HEK293 (cell line): ENCODE data around the gene FGFRL1.

Source experiments
- BCL11A ChIP-seq: fragments of 450-650 bp; formaldehyde crosslinking; IDR thresholded peaks from 2 replicates; pipeline ENCODE4 v1.5.1; 2016; ENCODE audit warnings: low read depth, missing biosample characterization, missing genetic modification characterization
- GLIS1 ChIP-seq: fragments of 450-650 bp; formaldehyde crosslinking; IDR thresholded peaks from 2 replicates; pipeline ENCODE4 v1.5.1; 2016; ENCODE audit warnings: missing biosample characterization, missing genetic modification characterization
- INSM2 ChIP-seq: fragments of 450-650 bp; formaldehyde crosslinking; IDR thresholded peaks from 2 replicates; pipeline ENCODE4 v1.5.1; 2016; ENCODE audit warnings: missing biosample characterization, missing genetic modification characterization
- KLF16 ChIP-seq: fragments of 450-650 bp; formaldehyde crosslinking; IDR thresholded peaks from 2 replicates; pipeline ENCODE4 v1.5.1; 2017; ENCODE audit warnings: missing biosample characterization, missing genetic modification characterization
- SP2 ChIP-seq: fragments of 450-650 bp; formaldehyde crosslinking; IDR thresholded peaks from 2 replicates; pipeline ENCODE4 v1.5.1; 2016; ENCODE audit warnings: missing biosample characterization, missing genetic modification characterization
- TRIM28 ChIP-seq: IDR thresholded peaks from 2 replicates; pipeline ENCODE4 v1.6.1; 2011; ENCODE audit warnings: low read length, control low read depth, borderline replicate concordance
- YY1 ChIP-seq: fragments of 450-650 bp; formaldehyde crosslinking; IDR thresholded peaks from 2 replicates; pipeline ENCODE4 v1.5.1; 2018; ENCODE audit warnings: missing biosample characterization, missing genetic modification characterization
- ZBTB21 ChIP-seq: fragments of 450-650 bp; formaldehyde crosslinking; IDR thresholded peaks from 2 replicates; pipeline ENCODE4 v1.5.1; 2017; ENCODE audit warnings: missing biosample characterization, missing genetic modification characterization
- ZBTB44 ChIP-seq: fragments of 450-650 bp; IDR thresholded peaks from 2 replicates; pipeline ENCODE4 v1.5.1; 2018; ENCODE audit warnings: missing biosample characterization, mild to moderate bottlenecking, missing genetic modification characterization
- ZBTB8A ChIP-seq: fragments of 450-650 bp; formaldehyde crosslinking; IDR thresholded peaks from 2 replicates; pipeline ENCODE4 v1.5.1; 2016; ENCODE audit warnings: missing biosample characterization, missing genetic modification characterization
- ZFP37 ChIP-seq: fragments of 450-650 bp; formaldehyde crosslinking; IDR thresholded peaks from 2 replicates; pipeline ENCODE4 v1.5.1; 2016; ENCODE audit warnings: missing biosample characterization, missing genetic modification characterization
- ZFP69B ChIP-seq: fragments of 450-650 bp; formaldehyde crosslinking; IDR thresholded peaks from 2 replicates; pipeline ENCODE4 v1.5.1; 2016; ENCODE audit warnings: missing biosample characterization, missing genetic modification characterization
- ZNF10 ChIP-seq: fragments of 450-650 bp; formaldehyde crosslinking; IDR thresholded peaks from 2 replicates; pipeline ENCODE4 v1.5.1; 2017; ENCODE audit warnings: missing biosample characterization, missing genetic modification characterization
- ZNF112 ChIP-seq: fragments of 450-650 bp; formaldehyde crosslinking; IDR thresholded peaks from 2 replicates; pipeline ENCODE4 v1.5.0; 2017; ENCODE audit warnings: missing biosample characterization, missing genetic modification characterization
- ZNF146 ChIP-seq: fragments of 450-650 bp; formaldehyde crosslinking; IDR thresholded peaks from 2 replicates; pipeline ENCODE4 v1.5.1; 2016; ENCODE audit warnings: missing biosample characterization, missing genetic modification characterization
- ZNF157 ChIP-seq: fragments of 450-650 bp; formaldehyde crosslinking; IDR thresholded peaks from 2 replicates; pipeline ENCODE4 v1.5.1; 2016; ENCODE audit warnings: missing biosample characterization, missing genetic modification characterization
- ZNF266 ChIP-seq: fragments of 450-650 bp; formaldehyde crosslinking; IDR thresholded peaks from 2 replicates; pipeline ENCODE4 v1.5.1; 2016; ENCODE audit warnings: missing biosample characterization, missing genetic modification characterization, low read depth
- ZNF335 ChIP-seq: fragments of 450-650 bp; formaldehyde crosslinking; conservative IDR thresholded peaks from 2 replicates; pipeline ENCODE4 v1.5.1; 2016; ENCODE audit warnings: missing biosample characterization, missing genetic modification characterization
- ZNF366 ChIP-seq: fragments of 450-650 bp; formaldehyde crosslinking; conservative IDR thresholded peaks from 2 replicates; pipeline ENCODE4 v1.5.1; 2016; ENCODE audit warnings: missing biosample characterization, missing genetic modification characterization
- ZNF501 ChIP-seq: fragments of 450-650 bp; formaldehyde crosslinking; IDR thresholded peaks from 2 replicates; pipeline ENCODE4 v1.5.1; 2016; ENCODE audit warnings: missing biosample characterization, missing genetic modification characterization
- ZNF510 ChIP-seq: fragments of 450-650 bp; formaldehyde crosslinking; IDR thresholded peaks from 2 replicates; pipeline ENCODE4 v1.5.1; 2018; ENCODE audit warnings: mild to moderate bottlenecking, missing genetic modification characterization, missing biosample characterization; ENCODE audit not compliant: insufficient replicate concordance
- ZNF514 ChIP-seq: fragments of 450-650 bp; formaldehyde crosslinking; IDR thresholded peaks from 2 replicates; pipeline ENCODE4 v1.5.1; 2016; ENCODE audit warnings: missing biosample characterization, missing genetic modification characterization
- ZNF560 ChIP-seq: fragments of 450-650 bp; formaldehyde crosslinking; IDR thresholded peaks from 2 replicates; pipeline ENCODE4 v1.5.1; 2017; ENCODE audit warnings: missing biosample characterization, missing genetic modification characterization, borderline replicate concordance
- ZNF623 ChIP-seq: fragments of 450-650 bp; formaldehyde crosslinking; IDR thresholded peaks from 2 replicates; pipeline ENCODE4 v1.5.1; 2016; ENCODE audit warnings: missing biosample characterization, missing genetic modification characterization
- ZNF626 ChIP-seq: fragments of 450-650 bp; sonication (Bioruptor Pico); formaldehyde crosslinking; IDR thresholded peaks from 2 replicates; pipeline ENCODE4 v1.5.1; 2018; ENCODE audit warnings: missing biosample characterization, missing genetic modification characterization, inconsistent platforms
- ZSCAN30 ChIP-seq: fragments of 450-650 bp; IDR thresholded peaks from 2 replicates; pipeline ENCODE4 v1.5.1; 2018; ENCODE audit warnings: missing biosample characterization, mild to moderate bottlenecking, missing genetic modification characterization, moderate library complexity
- TF ChIP-seq, protein P1 (sequence below): fragments of 450-650 bp; formaldehyde crosslinking; IDR thresholded peaks from 2 replicates; pipeline ENCODE4 v1.5.0; 2017; ENCODE audit warnings: missing biosample characterization, missing genetic modification characterization, borderline replicate concordance
- TF ChIP-seq, protein P2 (sequence below): fragments of 450-650 bp; formaldehyde crosslinking; IDR thresholded peaks from 2 replicates; pipeline ENCODE4 v1.5.1; 2016; ENCODE audit warnings: missing biosample characterization, missing genetic modification characterization
- TF ChIP-seq, protein P3 (sequence below): fragments of 450-650 bp; formaldehyde crosslinking; IDR thresholded peaks from 2 replicates; pipeline ENCODE4 v1.5.1; 2016; ENCODE audit warnings: missing biosample characterization, missing genetic modification characterization, borderline replicate concordance
- TF ChIP-seq, protein P4 (sequence below): sonication (generic); formaldehyde crosslinking; IDR thresholded peaks from 2 replicates; pipeline ENCODE4 v1.8.1; 2022; ENCODE audit warnings: mild to moderate bottlenecking, moderate library complexity, missing genetic modification reagents

The FGFRL1 gene

GRCh38 chr4:986879-987623 lies 24.4 kb upstream of the FGFRL1 start, which contains the start of gene IDUA (continued):
- TF ChIP-seq, protein P1, sequence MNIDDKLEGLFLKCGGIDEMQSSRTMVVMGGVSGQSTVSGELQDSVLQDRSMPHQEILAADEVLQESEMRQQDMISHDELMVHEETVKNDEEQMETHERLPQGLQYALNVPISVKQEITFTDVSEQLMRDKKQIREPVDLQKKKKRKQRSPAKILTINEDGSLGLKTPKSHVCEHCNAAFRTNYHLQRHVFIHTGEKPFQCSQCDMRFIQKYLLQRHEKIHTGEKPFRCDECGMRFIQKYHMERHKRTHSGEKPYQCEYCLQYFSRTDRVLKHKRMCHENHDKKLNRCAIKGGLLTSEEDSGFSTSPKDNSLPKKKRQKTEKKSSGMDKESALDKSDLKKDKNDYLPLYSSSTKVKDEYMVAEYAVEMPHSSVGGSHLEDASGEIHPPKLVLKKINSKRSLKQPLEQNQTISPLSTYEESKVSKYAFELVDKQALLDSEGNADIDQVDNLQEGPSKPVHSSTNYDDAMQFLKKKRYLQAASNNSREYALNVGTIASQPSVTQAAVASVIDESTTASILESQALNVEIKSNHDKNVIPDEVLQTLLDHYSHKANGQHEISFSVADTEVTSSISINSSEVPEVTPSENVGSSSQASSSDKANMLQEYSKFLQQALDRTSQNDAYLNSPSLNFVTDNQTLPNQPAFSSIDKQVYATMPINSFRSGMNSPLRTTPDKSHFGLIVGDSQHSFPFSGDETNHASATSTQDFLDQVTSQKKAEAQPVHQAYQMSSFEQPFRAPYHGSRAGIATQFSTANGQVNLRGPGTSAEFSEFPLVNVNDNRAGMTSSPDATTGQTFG (tag by site-specific recombination), result no peak
- no peak for TF ChIP-seq ZNF10 (tag by site-specific recombination)
- TF ChIP-seq KLF16 (tag by site-specific recombination), result peak; percentile 18; the same call in 1 of the 2 replicates
- no peak for TF ChIP-seq ZNF514
- no peak for TF ChIP-seq INSM2 (tag by site-specific recombination)
- TF ChIP-seq ZSCAN30 (tag by site-specific recombination), result peak; percentile 43; the same call in 1 of the 2 replicates
- TF ChIP-seq ZNF335 (tag by site-specific recombination), result no peak; the same call in none of the 2 replicates
- no peak for TF ChIP-seq ZNF112
- no peak for TF ChIP-seq ZFP37 (tag by site-specific recombination)
- TF ChIP-seq, protein P2, sequence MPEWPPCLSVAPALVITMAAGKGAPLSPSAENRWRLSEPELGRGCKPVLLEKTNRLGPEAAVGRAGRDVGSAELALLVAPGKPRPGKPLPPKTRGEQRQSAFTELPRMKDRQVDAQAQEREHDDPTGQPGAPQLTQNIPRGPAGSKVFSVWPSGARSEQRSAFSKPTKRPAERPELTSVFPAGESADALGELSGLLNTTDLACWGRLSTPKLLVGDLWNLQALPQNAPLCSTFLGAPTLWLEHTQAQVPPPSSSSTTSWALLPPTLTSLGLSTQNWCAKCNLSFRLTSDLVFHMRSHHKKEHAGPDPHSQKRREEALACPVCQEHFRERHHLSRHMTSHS (tag by site-specific recombination), result no peak
- TF ChIP-seq ZNF366 (tag by site-specific recombination), result no peak
- peak; percentile 93 for TF ChIP-seq GLIS1 (tag by site-specific recombination)
- TF ChIP-seq, protein P3, sequence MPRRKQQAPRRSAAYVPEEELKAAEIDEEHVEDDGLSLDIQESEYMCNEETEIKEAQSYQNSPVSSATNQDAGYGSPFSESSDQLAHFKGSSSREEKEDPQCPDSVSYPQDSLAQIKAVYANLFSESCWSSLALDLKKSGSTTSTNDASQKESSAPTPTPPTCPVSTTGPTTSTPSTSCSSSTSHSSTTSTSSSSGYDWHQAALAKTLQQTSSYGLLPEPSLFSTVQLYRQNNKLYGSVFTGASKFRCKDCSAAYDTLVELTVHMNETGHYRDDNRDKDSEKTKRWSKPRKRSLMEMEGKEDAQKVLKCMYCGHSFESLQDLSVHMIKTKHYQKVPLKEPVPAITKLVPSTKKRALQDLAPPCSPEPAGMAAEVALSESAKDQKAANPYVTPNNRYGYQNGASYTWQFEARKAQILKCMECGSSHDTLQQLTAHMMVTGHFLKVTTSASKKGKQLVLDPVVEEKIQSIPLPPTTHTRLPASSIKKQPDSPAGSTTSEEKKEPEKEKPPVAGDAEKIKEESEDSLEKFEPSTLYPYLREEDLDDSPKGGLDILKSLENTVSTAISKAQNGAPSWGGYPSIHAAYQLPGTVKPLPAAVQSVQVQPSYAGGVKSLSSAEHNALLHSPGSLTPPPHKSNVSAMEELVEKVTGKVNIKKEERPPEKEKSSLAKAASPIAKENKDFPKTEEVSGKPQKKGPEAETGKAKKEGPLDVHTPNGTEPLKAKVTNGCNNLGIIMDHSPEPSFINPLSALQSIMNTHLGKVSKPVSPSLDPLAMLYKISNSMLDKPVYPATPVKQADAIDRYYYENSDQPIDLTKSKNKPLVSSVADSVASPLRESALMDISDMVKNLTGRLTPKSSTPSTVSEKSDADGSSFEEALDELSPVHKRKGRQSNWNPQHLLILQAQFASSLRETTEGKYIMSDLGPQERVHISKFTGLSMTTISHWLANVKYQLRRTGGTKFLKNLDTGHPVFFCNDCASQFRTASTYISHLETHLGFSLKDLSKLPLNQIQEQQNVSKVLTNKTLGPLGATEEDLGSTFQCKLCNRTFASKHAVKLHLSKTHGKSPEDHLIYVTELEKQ (tag by site-specific recombination), result no peak
- TF ChIP-seq ZNF157, result no peak
- no peak for TF ChIP-seq ZBTB21 (tag by site-specific recombination)
- TF ChIP-seq ZBTB8A, result peak; percentile 54; the same call in 1 of the 2 replicates
- no peak for TF ChIP-seq ZNF501 (tag by site-specific recombination)
- TF ChIP-seq SP2 (tag by site-specific recombination), result peak; percentile 69
- no peak for TF ChIP-seq BCL11A
- TF ChIP-seq ZBTB44 (tag by site-specific recombination), result 0 out of 2 replicates have a peak, but pooled peaks have one; percentile 9
- no peak for TF ChIP-seq ZNF560 (tag by site-specific recombination)
- TF ChIP-seq ZFP69B, result no peak
- TF ChIP-seq ZNF146, result no peak
- TF ChIP-seq ZNF626 (tag by site-specific recombination), result no peak
- no peak for TF ChIP-seq YY1 (tag by site-specific recombination)
- TF ChIP-seq ZNF510 (tag by site-specific recombination), result no peak
- no peak for TF ChIP-seq ZNF623 (tag by site-specific recombination)
- no peak for TF ChIP-seq TRIM28
- TF ChIP-seq, protein P4, sequence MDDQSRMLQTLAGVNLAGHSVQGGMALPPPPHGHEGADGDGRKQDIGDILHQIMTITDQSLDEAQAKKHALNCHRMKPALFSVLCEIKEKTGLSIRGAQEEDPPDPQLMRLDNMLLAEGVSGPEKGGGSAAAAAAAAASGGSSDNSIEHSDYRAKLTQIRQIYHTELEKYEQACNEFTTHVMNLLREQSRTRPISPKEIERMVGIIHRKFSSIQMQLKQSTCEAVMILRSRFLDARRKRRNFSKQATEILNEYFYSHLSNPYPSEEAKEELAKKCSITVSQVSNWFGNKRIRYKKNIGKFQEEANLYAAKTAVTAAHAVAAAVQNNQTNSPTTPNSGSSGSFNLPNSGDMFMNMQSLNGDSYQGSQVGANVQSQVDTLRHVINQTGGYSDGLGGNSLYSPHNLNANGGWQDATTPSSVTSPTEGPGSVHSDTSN, result no peak
- no peak for TF ChIP-seq ZNF266 (tag by site-specific recombination)
